H1 (cell line): ENCODE data around the gene NDUFA7. TPM values are rescaled to one million over a fixed set of nuclear protein-coding genes. Genes with fewer than 3 reads are reported as not detected.

Experiments
- CTCF ChIA-PET: fragments of 300-600 bp; sonication (Branson Sonifier 250); formaldehyde crosslinking; loops from one replicate; lab custom pipeline; 2021; ENCODE audit not compliant: partially characterized antibody; lab: Charles Lee
- POLR2A ChIA-PET: fragments of 300-600 bp; sonication (Branson Sonifier 250); formaldehyde crosslinking; loops from one replicate; lab custom pipeline; 2021; ENCODE audit warnings: inconsistent platforms; ENCODE audit not compliant: partially characterized antibody; lab: Charles Lee
- DNase-seq, 2 experiments: peaks; one replicate each; pipeline versions ENCODE4 v3.0.0 to v3.0.0-alpha.2; 2010 to 2022; ENCODE audit warnings: low spot score in 2 of 2, low read depth in 1 of 2, mixed read lengths in 1 of 2
- FAIRE-seq: peaks from 2 replicates; lab custom pipeline; 2011; peaks lifted over from hg19 to GRCh38; lab: Jason Lieb, UNC
- H2AFZ ChIP-seq: 2 replicates; pipeline ENCODE4 v1.8.1; 2012; ENCODE audit warnings: low read length, inconsistent platforms
- H2AK5ac ChIP-seq: 2 replicates; pipeline ENCODE4 v1.6.1; 2013; ENCODE audit warnings: low read depth, low read length
- H2BK120ac ChIP-seq: replicated peaks from 2 replicates; pipeline ENCODE3; 2013; ENCODE audit warnings: low read depth, low read length, inconsistent platforms
- H2BK12ac ChIP-seq: 2 replicates; pipeline ENCODE4 v1.6.1; 2013; ENCODE audit warnings: low read depth, low read length
- H2BK15ac ChIP-seq: 2 replicates; pipeline ENCODE4 v1.6.1; 2013; ENCODE audit warnings: low read length
- H2BK20ac ChIP-seq: 2 replicates; pipeline ENCODE4 v1.6.1; 2013; ENCODE audit warnings: low read length
- H2BK5ac ChIP-seq: 2 replicates; pipeline ENCODE4 v1.6.1; 2013; ENCODE audit warnings: low read depth, low read length
- H3K14ac ChIP-seq: 2 replicates; pipeline ENCODE4 v1.6.1; 2013; ENCODE audit warnings: inconsistent platforms; ENCODE audit not compliant: insufficient read length
- H3K18ac ChIP-seq: 2 replicates; pipeline ENCODE4 v1.6.1; 2013; ENCODE audit warnings: low read length; ENCODE audit errors: extremely low read depth
- H3K23ac ChIP-seq: 2 replicates; pipeline ENCODE4 v1.6.1; 2013; ENCODE audit warnings: inconsistent platforms; ENCODE audit not compliant: insufficient read length
- H3K23me2 ChIP-seq: 2 replicates; pipeline ENCODE4 v1.6.1; 2013; ENCODE audit warnings: low read depth, low read length
- H3K27ac ChIP-seq: 2 replicates; pipeline ENCODE4 v1.6.1; 2011; ENCODE audit warnings: low read depth, low read length, inconsistent platforms
- H3K27me3 ChIP-seq, 4 experiments: replicated peaks in 1 of 4; 1 replicate in 1 of 4; 2 replicates in 3 of 4; pipeline versions ENCODE4 v1.6.1 to v1.8.1; 2011 to 2013; ENCODE audit warnings: low read length in 3 of 4, mild to moderate bottlenecking in 3 of 4, inconsistent platforms in 2 of 4, mixed read lengths in 2 of 4, moderate library complexity in 1 of 4; ENCODE audit not compliant: control insufficient read depth in 3 of 4, insufficient read depth in 3 of 4; ENCODE audit errors: extremely low read depth in 1 of 4
- H3K36me3 ChIP-seq, 4 experiments: 2 replicates each; pipeline versions ENCODE4 v1.6.1 to v1.8.1; 2011 to 2013; ENCODE audit warnings: mild to moderate bottlenecking in 4 of 4, low read length in 3 of 4, moderate library complexity in 2 of 4, control low read depth in 1 of 4, inconsistent platforms in 1 of 4; ENCODE audit not compliant: insufficient read depth in 4 of 4, control insufficient read depth in 2 of 4
- H3K4ac ChIP-seq: replicated peaks from 2 replicates; pipeline ENCODE3; 2013; ENCODE audit warnings: low read length, low read depth, mixed read lengths, inconsistent platforms; ENCODE audit not compliant: insufficient read length
- H3K4me1 ChIP-seq, 4 experiments: replicated peaks in 1 of 4; 1 replicate in 1 of 4; 2 replicates in 3 of 4; pipeline versions ENCODE4 v1.6.1 to v1.8.1; 2011 to 2013; ENCODE audit warnings: low read length in 3 of 4, inconsistent platforms in 2 of 4, mixed read lengths in 1 of 4; ENCODE audit not compliant: insufficient read depth in 4 of 4, control insufficient read depth in 3 of 4
- H3K4me2 ChIP-seq, 2 experiments: 2 replicates each; pipeline versions ENCODE4 v1.6.1 to v1.8.1; 2011 to 2013; ENCODE audit warnings: low read depth in 2 of 2, low read length in 2 of 2, control low read depth in 1 of 2, inconsistent platforms in 1 of 2, mild to moderate bottlenecking in 1 of 2; ENCODE audit not compliant: insufficient read depth in 1 of 2
- H3K4me3 ChIP-seq, 4 experiments: fragments of 200-600, 300-600 bp in 1 of 4; sonication (generic), shearing (Covaris generic), sonication (Bioruptor Twin) in 1 of 4; 2 replicates each; pipeline versions ENCODE4 v1.5.1 to v1.8.1; 2011 to 2016; ENCODE audit warnings: low read length in 4 of 4, low read depth in 3 of 4, control low read depth in 2 of 4, inconsistent platforms in 2 of 4, mild to moderate bottlenecking in 2 of 4, mixed read lengths in 1 of 4, moderate library complexity in 1 of 4; ENCODE audit not compliant: insufficient read depth in 2 of 4; ENCODE audit errors: extremely low read depth in 1 of 4
- H3K56ac ChIP-seq: replicated peaks from 2 replicates; pipeline ENCODE3; 2013; ENCODE audit warnings: low read depth, mild to moderate bottlenecking, mixed read lengths, low read length, inconsistent platforms; ENCODE audit not compliant: insufficient read length
- H3K79me1 ChIP-seq: 2 replicates; pipeline ENCODE4 v1.6.1; 2013; ENCODE audit warnings: low read depth, low read length, control low read depth
- H3K79me2 ChIP-seq, 2 experiments: 2 replicates each; pipeline versions ENCODE4 v1.6.1 to v1.8.1; 2012 to 2013; ENCODE audit warnings: low read length in 2 of 2, mild to moderate bottlenecking in 2 of 2, inconsistent platforms in 1 of 2; ENCODE audit not compliant: insufficient read depth in 2 of 2, control insufficient read depth in 1 of 2
- H3K9ac ChIP-seq, 4 experiments: replicated peaks in 1 of 4; 1 replicate in 1 of 4; 2 replicates in 3 of 4; pipeline versions ENCODE4 v1.6.1 to v1.8.1; 2011 to 2013; ENCODE audit warnings: low read depth in 3 of 4, low read length in 3 of 4, control low read depth in 2 of 4, mild to moderate bottlenecking in 2 of 4, moderate library complexity in 2 of 4, inconsistent platforms in 1 of 4; ENCODE audit errors: extremely low read depth in 1 of 4
- H3K9me3 ChIP-seq, 2 experiments: 2 replicates each; pipeline versions ENCODE4 v1.6.1 to v1.8.1; 2012 to 2013; ENCODE audit warnings: mild to moderate bottlenecking in 2 of 2, moderate library complexity in 2 of 2, control low read depth in 1 of 2, inconsistent platforms in 1 of 2, low read depth in 1 of 2, low read length in 1 of 2, mixed read lengths in 1 of 2; ENCODE audit not compliant: insufficient read depth in 2 of 2
- H4K20me1 ChIP-seq, 2 experiments: replicated peaks in 1 of 2; 2 replicates each; pipeline versions ENCODE3 to v1.8.1; 2011 to 2013; ENCODE audit warnings: inconsistent platforms in 2 of 2, low read length in 2 of 2, mild to moderate bottlenecking in 1 of 2; ENCODE audit not compliant: insufficient read depth in 2 of 2, control insufficient read depth in 1 of 2
- H4K5ac ChIP-seq: 2 replicates; pipeline ENCODE4 v1.6.1; 2013; ENCODE audit warnings: low read length, low read depth, mixed read lengths, inconsistent platforms; ENCODE audit not compliant: insufficient read length
- H4K8ac ChIP-seq: 2 replicates; pipeline ENCODE4 v1.8.0; 2013; ENCODE audit warnings: mild to moderate bottlenecking, moderate library complexity, low read length, inconsistent platforms; ENCODE audit not compliant: insufficient read depth; ENCODE audit errors: extremely low read depth
- H4K91ac ChIP-seq: replicated peaks from 2 replicates; pipeline ENCODE3; 2013; ENCODE audit warnings: low read length, mixed read lengths, inconsistent platforms; ENCODE audit not compliant: insufficient read length
- BACH1 ChIP-seq: IDR thresholded peaks from 2 replicates; pipeline ENCODE4 v1.6.1; 2012; ENCODE audit warnings: low read length, improper control_type of control experiment
- CBX5 ChIP-seq: fragments of 300-800, 300-1000 bp; sonication (generic); IDR thresholded peaks from 2 replicates; pipeline ENCODE4 v1.7.1; 2016; ENCODE audit warnings: antibody characterized with exemption, low read length, low read depth
- CHD2 ChIP-seq: IDR thresholded peaks from 2 replicates; pipeline ENCODE4 v1.6.1; 2012; ENCODE audit warnings: low read length, improper control_type of control experiment
- EP300 ChIP-seq, 2 experiments: IDR thresholded peaks; 1 replicate in 1 of 2; 2 replicates in 1 of 2; pipeline ENCODE4 v1.6.1; 2011 to 2012; ENCODE audit warnings: low read depth in 2 of 2, low read length in 2 of 2, mild to moderate bottlenecking in 2 of 2, borderline replicate concordance in 1 of 2, inconsistent platforms in 1 of 2, moderate library complexity in 1 of 2
- KDM4A ChIP-seq: IDR thresholded peaks from one replicate; pipeline ENCODE4 v1.7.1; 2012; ENCODE audit warnings: low read depth, mild to moderate bottlenecking, moderate library complexity, low read length, inconsistent platforms; ENCODE audit not compliant: severe bottlenecking
- NANOG ChIP-seq: IDR thresholded peaks from 2 replicates; pipeline ENCODE4 v1.6.1; 2011; ENCODE audit warnings: low read length, low read depth, mild to moderate bottlenecking, inconsistent platforms; ENCODE audit not compliant: insufficient read depth, poor library complexity, severe bottlenecking
- NRF1 ChIP-seq: IDR thresholded peaks from 2 replicates; pipeline ENCODE4 v1.6.1; 2011; ENCODE audit warnings: mild to moderate bottlenecking, low read depth, low read length, improper control_type of control experiment
- POLR2AphosphoS5 ChIP-seq: IDR thresholded peaks from 2 replicates; pipeline ENCODE4 v1.6.1; 2011; ENCODE audit warnings: low read depth, low read length
- POU5F1 ChIP-seq: IDR thresholded peaks from 2 replicates; pipeline ENCODE4 v1.6.1; 2011; ENCODE audit warnings: low read depth, mild to moderate bottlenecking, low read length, moderate library complexity
- SP1 ChIP-seq: IDR thresholded peaks from 2 replicates; pipeline ENCODE4 v1.6.1; 2011; ENCODE audit warnings: low read depth, low read length
- TAF7 ChIP-seq: optimal IDR thresholded peaks from 2 replicates; pipeline ENCODE3; 2011; ENCODE audit warnings: low read depth, mild to moderate bottlenecking, inconsistent platforms, low read length, moderate library complexity, borderline replicate concordance
- ZNF274 ChIP-seq: IDR thresholded peaks from 2 replicates; pipeline ENCODE4 v1.7.0; 2012; ENCODE audit warnings: low read length, borderline replicate concordance; ENCODE audit errors: extremely low read depth
- WGBS, 2 experiments: shearing (Covaris generic) in 1 of 2; methylation state at CpG; one replicate each; pipeline versions ENCODE4 v1.1.6 to v1.1.7; 2013 to 2015; ENCODE audit warnings: low lambda C conversion rate in 2 of 2, mixed read lengths in 2 of 2, inconsistent platforms in 1 of 2, low coverage in 1 of 2, missing lambda C conversion rate in 1 of 2; ENCODE audit not compliant: insufficient replicate concordance in 2 of 2, insufficient coverage in 1 of 2, insufficient read length in 1 of 2; ENCODE audit errors: extremely low coverage in 1 of 2, missing lambda C conversion rate in 1 of 2; 5-methylcytosine and 5-hydroxymethylcytosine counted together
- polyA plus RNA-seq, 7 experiments: library from polyadenylated mRNA; depleted of rRNA in 3 of 7; stranded (reverse) in 5 of 7; unstranded in 2 of 7; fragments of >200 nt in 5 of 7; fragments of 200-250 nt in 2 of 7; gene quantifications; 1 replicate in 5 of 7; 2 replicates in 1 of 7; 4 replicates in 1 of 7; pipeline versions ENCODE4 v1.2.1 to v1.2.3, GENCODE V29; 2011 to 2013; ENCODE audit warnings: missing spikeins in 2 of 7, mixed read lengths in 2 of 7
- total RNA-seq: library from RNA; stranded (reverse); fragmentation: NEBNext Ultra II Directional; extraction: Animal tissue kit (Norgen Biotek cat#: 25700); gene quantifications from 2 replicates; pipeline ENCODE4 v1.2.1, GENCODE V29; 2021

The NDUFA7 gene
- total and polyA plus RNA-seq, 2 of the 8 experiments (the other 6 are each of a cell fraction or from before 2014, with no cell fraction given): 54.4 to 286 TPM

- H4K5ac ChIP-seq: no peak overlapping the region
- H3K23ac ChIP-seq: no peak overlapping the region
- 93% methylated on average over 14 of the region's 14 CpGs; no CpG with 5 or more reads in 1 of the 2 experiments for WGBS, 2 experiments
- no peaks in the 10 kb centered on the region for H3K9me3 ChIP-seq
- no peaks in the 10 kb centered on the region for H3K23me2 ChIP-seq
- no peak overlapping the region for H2BK20ac ChIP-seq
- no peaks in the 10 kb centered on the region for H3K79me1 ChIP-seq
- H3K4me3 ChIP-seq: no peak overlapping the region
- H3K4ac ChIP-seq: no peak overlapping the region
- H2BK120ac ChIP-seq: no peak overlapping the region
- DNase-seq: no peak
- H3K27me3 ChIP-seq: no peaks in the 10 kb centered on the region
- H3K56ac ChIP-seq: no peak overlapping the region
- no peak overlapping the region for H2BK12ac ChIP-seq
- no peak for TF ChIP-seq NRF1
- TF ChIP-seq BACH1: no peak
- no peak for TF ChIP-seq NANOG
- TF ChIP-seq ZNF274: no peak
- no peak for TF ChIP-seq KDM4A
- TF ChIP-seq CHD2: no peak
- no peak for TF ChIP-seq TAF7
- no peak for TF ChIP-seq POU5F1
- no peak for TF ChIP-seq EP300 (IDR thresholded peaks at IDR 0.05; ENCODE audit: borderline replicate concordance in 1 of 2, low read depth in 2 of 2, low read length in 2 of 2)
- no peak for TF ChIP-seq SP1
- TF ChIP-seq POLR2AphosphoS5: no peak
- TF ChIP-seq CBX5: no peak
- CTCF ChIA-PET: interaction anchor here (2.3 kb wide), 1 partner anchor 103 kb away, joined by 10 read pairs; no protein-coding TSS in a partner anchor
- POLR2A ChIA-PET: interaction anchor here (0.6 to 1.6 kb wide), 6 partner anchors 9 to 252 kb away, joined by 3 to 6 read pairs (median 3); partner anchors contain the start of genes ANGPTL4, NDUFA7, RPS28 and ZNF414
- no peak for FAIRE-seq
- H4K91ac ChIP-seq: no peak overlapping the region
- H3K9ac ChIP-seq: no peak overlapping the region
- no peak overlapping the region for H3K27ac ChIP-seq
- H3K14ac ChIP-seq: no peak overlapping the region
- no peak overlapping the region for H2BK5ac ChIP-seq
- no peaks in the 10 kb centered on the region for H3K79me2 ChIP-seq
- no peak overlapping the region for H2BK15ac ChIP-seq
- no peak overlapping the region for H3K18ac ChIP-seq
- H3K4me1 ChIP-seq: peaks cover 0 to 4% (median 0%) of the 10 kb centered on the region in 4 experiments; a peak in 3 of 7 replicates
- H2AK5ac ChIP-seq: no peak overlapping the region
- H4K20me1 ChIP-seq: peaks cover 0 to 2% of the 10 kb centered on the region in 2 experiments
- peaks cover 4 to 20% (median 13%) of the 10 kb centered on the region in 4 experiments; a peak in 7 of 8 replicates for H3K36me3 ChIP-seq
- no peak overlapping the region for H2AFZ ChIP-seq
- no peak overlapping the region for H3K4me2 ChIP-seq
- no peak overlapping the region for H4K8ac ChIP-seq
Observed at GRCh38 chr19:8261881-8262280, 59.3 kb downstream of the NDUFA7 start.
